Effector memory CD4-positive, alpha-beta T cell (primary cell): Measurements from ENCODE around the gene FBLIM1.

ENCODE experiments used
- DNase-seq, 3 donors: peaks; one replicate each; pipeline ENCODE4 v3.0.0-alpha.2; 2020
- H3K27ac ChIP-seq: 2 replicates; pipeline ENCODE4 v1.7.0; 2013; ENCODE audit warnings: mild to moderate bottlenecking, low read length, moderate library complexity; ENCODE audit not compliant: insufficient read depth, poor library complexity, severe bottlenecking
- H3K27me3 ChIP-seq: replicated peaks from 2 replicates; pipeline ENCODE4 v1.7.0; 2013; ENCODE audit warnings: mild to moderate bottlenecking, low read length; ENCODE audit not compliant: insufficient read depth, control insufficient read depth, poor library complexity, severe bottlenecking
- H3K36me3 ChIP-seq: 2 replicates; pipeline ENCODE4 v1.7.0; 2013; ENCODE audit warnings: mild to moderate bottlenecking, low read length, moderate library complexity; ENCODE audit not compliant: control insufficient read depth, insufficient read depth
- H3K4me1 ChIP-seq: 2 replicates; pipeline ENCODE4 v1.7.0; 2013; ENCODE audit warnings: low read length, mild to moderate bottlenecking; ENCODE audit not compliant: control insufficient read depth, insufficient read depth, poor library complexity, severe bottlenecking
- H3K4me3 ChIP-seq: 2 replicates; pipeline ENCODE4 v1.7.0; 2013; ENCODE audit warnings: low read length, low read depth, mild to moderate bottlenecking; ENCODE audit not compliant: insufficient read depth, poor library complexity, severe bottlenecking
- H3K9me3 ChIP-seq: 2 replicates; pipeline ENCODE4 v1.7.0; 2013; ENCODE audit warnings: mild to moderate bottlenecking, low read length, moderate library complexity; ENCODE audit not compliant: control insufficient read depth

The FBLIM1 gene

GRCh38 chr1:15722836-15723532 is 35.6 kb upstream of the FBLIM1 start:
- no peak for DNase-seq
- H3K27me3 ChIP-seq = no peaks in the 10 kb centered on the region
- H3K27ac ChIP-seq = no peak overlapping the region
- peaks cover 71% of the 10 kb centered on the region for H3K36me3 ChIP-seq
- no peaks in the 10 kb centered on the region for H3K9me3 ChIP-seq
- no peaks in the 10 kb centered on the region for H3K4me1 ChIP-seq
- no peak overlapping the region for H3K4me3 ChIP-seq

- Histone ChIP-seq H3K27me3 (no peaks in the 10 kb centered on the region), H3K4me1 (no peaks in the 10 kb centered on the region), H3K36me3 (peaks cover 72% of the 10 kb centered on the region), H3K9me3 (no peaks in the 10 kb centered on the region), H3K4me3 (no peak overlapping the region), H3K27ac (no peak overlapping the region)
- DNase-seq = no peak
Measured at GRCh38 chr1:15723631-15724246, 34.9 kb upstream of the FBLIM1 start.

GRCh38 chr1:15724949-15725880 is 33.4 kb upstream of the FBLIM1 start:
- Histone ChIP-seq H3K27me3 (no peaks in the 10 kb centered on the region), H3K36me3 (peaks cover 70% of the 10 kb centered on the region), H3K9me3 (no peaks in the 10 kb centered on the region), H3K4me3 (no peak overlapping the region), H3K27ac (no peak overlapping the region), H3K4me1 (no peaks in the 10 kb centered on the region)
- DNase-seq = no peak

GRCh38 chr1:15726508-15726907 is 32.1 kb upstream of the FBLIM1 start:
- Histone ChIP-seq H3K27me3 (no peaks in the 10 kb centered on the region), H3K4me1 (no peaks in the 10 kb centered on the region), H3K36me3 (peaks cover 78% of the 10 kb centered on the region), H3K9me3 (no peaks in the 10 kb centered on the region), H3K4me3 (no peak overlapping the region), H3K27ac (no peak overlapping the region)
- DNase-seq = no peak

- Histone ChIP-seq H3K4me1 (no peaks in the 10 kb centered on the region), H3K27ac (no peak overlapping the region), H3K4me3 (no peak overlapping the region), H3K36me3 (peaks cover 79% of the 10 kb centered on the region), H3K9me3 (no peaks in the 10 kb centered on the region), H3K27me3 (no peaks in the 10 kb centered on the region)
- DNase-seq = no peak
Measured at GRCh38 chr1:15727021-15727420, 31.6 kb upstream of the FBLIM1 start.

- H3K36me3 ChIP-seq = peaks cover 83% of the 10 kb centered on the region
- H3K9me3 ChIP-seq = no peaks in the 10 kb centered on the region
- H3K4me1 ChIP-seq = no peaks in the 10 kb centered on the region
- H3K27me3 ChIP-seq = no peaks in the 10 kb centered on the region
- no peak overlapping the region for H3K4me3 ChIP-seq
- no peak overlapping the region for H3K27ac ChIP-seq
- DNase-seq = no peak
Measured at GRCh38 chr1:15727424-15727823, 31.2 kb upstream of the FBLIM1 start.

- no peaks in the 10 kb centered on the region for H3K27me3 ChIP-seq
- H3K27ac ChIP-seq = no peak overlapping the region
- DNase-seq = no peak
- H3K4me1 ChIP-seq = no peaks in the 10 kb centered on the region
- H3K4me3 ChIP-seq = no peak overlapping the region
- H3K9me3 ChIP-seq = no peaks in the 10 kb centered on the region
- H3K36me3 ChIP-seq = peaks cover 84% of the 10 kb centered on the region
Measured at GRCh38 chr1:15727866-15728534, 30.6 kb upstream of the FBLIM1 start.

GRCh38 chr1:15728937-15729657 is 29.5 kb upstream of the FBLIM1 start:
- Histone ChIP-seq H3K27ac (no peak overlapping the region), H3K4me1 (no peaks in the 10 kb centered on the region), H3K27me3 (no peaks in the 10 kb centered on the region), H3K36me3 (peaks cover 90% of the 10 kb centered on the region), H3K4me3 (no peak overlapping the region), H3K9me3 (no peaks in the 10 kb centered on the region)
- no peak for DNase-seq

- no peak overlapping the region for H3K27ac ChIP-seq
- H3K36me3 ChIP-seq = peaks cover 83% of the 10 kb centered on the region
- DNase-seq = no peak
- no peaks in the 10 kb centered on the region for H3K4me1 ChIP-seq
- H3K27me3 ChIP-seq = no peaks in the 10 kb centered on the region
- no peak overlapping the region for H3K4me3 ChIP-seq
- H3K9me3 ChIP-seq = no peaks in the 10 kb centered on the region
Measured at GRCh38 chr1:15730423-15730822, 28.2 kb upstream of the FBLIM1 start.
